Raji (cell line): ENCODE results near the gene KRT75.

Source experiments
- POLR2A ChIP-seq: IDR thresholded peaks from 2 replicates; pipeline ENCODE4 v1.6.1; 2011; ENCODE audit warnings: low read depth, low read length, control low read depth; ENCODE audit not compliant: insufficient read depth

KRT75 gene

GRCh38 chr12:52444647-52445595, 10.8 kb upstream of the KRT75 start:
- TF ChIP-seq POLR2A, result no peak

GRCh38 chr12:52443966-52444365, 9.8 kb upstream of the KRT75 start:
- no peak for TF ChIP-seq POLR2A

- TF ChIP-seq POLR2A, result no peak
Measured at GRCh38 chr12:52442600-52443061, 8.5 kb upstream of the KRT75 start.

GRCh38 chr12:52441320-52441911, 7.2 kb upstream of the KRT75 start:
- no peak for TF ChIP-seq POLR2A

GRCh38 chr12:52440821-52441319, 6.7 kb upstream of the KRT75 start:
- TF ChIP-seq POLR2A, result no peak

- no peak for TF ChIP-seq POLR2A
Measured at GRCh38 chr12:52439845-52440244, 5.7 kb upstream of the KRT75 start.

- TF ChIP-seq POLR2A, result no peak
Measured at GRCh38 chr12:52439420-52439819, 5.2 kb upstream of the KRT75 start.

GRCh38 chr12:52438305-52439301, 4.4 kb upstream of the KRT75 start:
- TF ChIP-seq POLR2A, result no peak

GRCh38 chr12:52437508-52437907, 3.3 kb upstream of the KRT75 start:
- no peak for TF ChIP-seq POLR2A

GRCh38 chr12:52436828-52437474, 2.8 kb upstream of the KRT75 start:
- no peak for TF ChIP-seq POLR2A

GRCh38 chr12:52436000-52436827, 2.0 kb upstream of the KRT75 start:
- no peak for TF ChIP-seq POLR2A

- TF ChIP-seq POLR2A, result no peak
Measured at GRCh38 chr12:52435659-52435999, 1.5 kb upstream of the KRT75 start.

GRCh38 chr12:52434760-52435530, 774 bp upstream of the KRT75 start:
- no peak for TF ChIP-seq POLR2A
